ENCODE measurements around the gene GPC5. TPM values are rescaled to one million over a fixed set of nuclear protein-coding genes. Genes with fewer than 3 reads are reported as not detected.

GPC5 gene
- total RNA-seq, 1 experiment from 2014 or later = not detected

DNA sequence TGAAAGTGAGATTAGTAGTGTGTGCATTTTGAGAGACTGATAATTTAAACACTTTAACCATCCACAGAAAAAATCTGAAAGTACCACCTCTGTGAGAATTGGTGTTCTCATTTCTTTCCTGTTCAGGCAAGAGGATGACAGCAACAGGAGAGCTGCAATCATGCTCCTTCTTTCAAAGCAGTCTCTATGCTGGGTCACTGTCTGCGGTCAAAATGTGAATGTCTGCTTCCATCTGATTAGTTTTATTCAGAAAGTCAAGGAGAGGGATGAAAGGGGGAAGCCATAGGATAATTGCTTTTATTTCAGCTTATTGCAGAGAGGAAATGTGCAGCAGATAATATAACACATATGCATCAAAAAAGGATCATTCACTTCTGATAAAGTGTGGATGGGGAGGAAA is 1514.2 kb downstream of the GPC5 start:
- no peaks in the 10 kb centered on the region for H3K27me3 Mint-ChIP-seq (ENCODE audit: unreplicated experiment)
- H3K4me3 Mint-ChIP-seq (ENCODE audit: low read depth, unreplicated experiment) = no peak overlapping the region
- no peaks in the 10 kb centered on the region for H3K4me1 Mint-ChIP-seq (ENCODE audit: low read depth, unreplicated experiment)
- BruUV-seq (replicated peaks) = no TSS peak
- no peaks in the 10 kb centered on the region for H3K9me3 Mint-ChIP-seq (ENCODE audit: low read depth, unreplicated experiment)
- CTCF ChIA-PET = no interaction called here
- no peak for DNase-seq
- H3K36me3 Mint-ChIP-seq (ENCODE audit: insufficient read depth, unreplicated experiment) = no peaks in the 10 kb centered on the region
- H3K27ac Mint-ChIP-seq (ENCODE audit: unreplicated experiment) = no peak overlapping the region
- TF ChIP-seq, protein P1, sequence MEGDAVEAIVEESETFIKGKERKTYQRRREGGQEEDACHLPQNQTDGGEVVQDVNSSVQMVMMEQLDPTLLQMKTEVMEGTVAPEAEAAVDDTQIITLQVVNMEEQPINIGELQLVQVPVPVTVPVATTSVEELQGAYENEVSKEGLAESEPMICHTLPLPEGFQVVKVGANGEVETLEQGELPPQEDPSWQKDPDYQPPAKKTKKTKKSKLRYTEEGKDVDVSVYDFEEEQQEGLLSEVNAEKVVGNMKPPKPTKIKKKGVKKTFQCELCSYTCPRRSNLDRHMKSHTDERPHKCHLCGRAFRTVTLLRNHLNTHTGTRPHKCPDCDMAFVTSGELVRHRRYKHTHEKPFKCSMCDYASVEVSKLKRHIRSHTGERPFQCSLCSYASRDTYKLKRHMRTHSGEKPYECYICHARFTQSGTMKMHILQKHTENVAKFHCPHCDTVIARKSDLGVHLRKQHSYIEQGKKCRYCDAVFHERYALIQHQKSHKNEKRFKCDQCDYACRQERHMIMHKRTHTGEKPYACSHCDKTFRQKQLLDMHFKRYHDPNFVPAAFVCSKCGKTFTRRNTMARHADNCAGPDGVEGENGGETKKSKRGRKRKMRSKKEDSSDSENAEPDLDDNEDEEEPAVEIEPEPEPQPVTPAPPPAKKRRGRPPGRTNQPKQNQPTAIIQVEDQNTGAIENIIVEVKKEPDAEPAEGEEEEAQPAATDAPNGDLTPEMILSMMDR (IDR thresholded peaks at IDR 0.05; ENCODE audit: unreplicated experiment) = no peak
- intact Hi-C loops (cut with micrococcal nuclease; ENCODE audit: unreplicated experiment) = no loop called here

DNA sequence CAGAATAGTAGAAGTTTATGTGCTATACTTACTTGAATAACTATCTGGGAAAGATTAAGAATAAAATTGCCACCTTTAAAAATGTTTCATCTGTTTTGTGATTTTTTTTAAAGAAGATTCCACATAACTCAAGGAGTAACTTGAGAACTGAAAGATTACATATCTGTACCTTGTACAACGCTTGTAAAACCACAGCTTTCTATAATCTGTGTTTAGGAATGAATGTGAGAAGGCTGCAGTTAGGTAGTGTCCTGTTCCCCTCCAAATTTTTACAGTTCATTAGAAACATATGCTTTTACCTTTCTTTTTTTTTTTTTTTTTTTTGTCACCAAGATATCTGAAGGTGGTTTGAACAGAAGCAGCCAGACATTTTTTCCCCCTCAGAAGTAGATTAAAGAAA is 1515.4 kb downstream of the GPC5 start:
- TF ChIP-seq, protein P1 (IDR thresholded peaks at IDR 0.05; ENCODE audit: unreplicated experiment) = no peak
- H3K36me3 Mint-ChIP-seq (ENCODE audit: insufficient read depth, unreplicated experiment) = no peaks in the 10 kb centered on the region
- BruUV-seq (replicated peaks) = no TSS peak
- no peaks in the 10 kb centered on the region for H3K27me3 Mint-ChIP-seq (ENCODE audit: unreplicated experiment)
- H3K27ac Mint-ChIP-seq (ENCODE audit: unreplicated experiment) = no peak overlapping the region
- no peak for DNase-seq
- no peaks in the 10 kb centered on the region for H3K4me1 Mint-ChIP-seq (ENCODE audit: low read depth, unreplicated experiment)
- no peak overlapping the region for H3K4me3 Mint-ChIP-seq (ENCODE audit: low read depth, unreplicated experiment)
- CTCF ChIA-PET = no interaction called here
- intact Hi-C loops (cut with micrococcal nuclease; ENCODE audit: unreplicated experiment) = no loop called here
- H3K9me3 Mint-ChIP-seq (ENCODE audit: low read depth, unreplicated experiment) = no peaks in the 10 kb centered on the region

Small RNAs within 50 kb of the gene (microRNA-seq; reads per million reads assigned to microRNA genes)
- not detected for gene MIR548AS

Other genes with a start within 250 kb of the GPC5 start
- gene MIR17HG, start 50.9 kb upstream of the GPC5 start, total RNA-seq (2022) = 3.4 and 4.1 TPM in 2 replicates